GM18508 (cell line): ENCODE data around the gene TLE2.

Experiments used
- ATAC-seq: cut with Tn5 transposase; IDR thresholded peaks from one replicate; pipeline ENCODE4 v1.9.1; 2021; ENCODE audit warnings: moderate number of reproducible peaks; ENCODE audit not compliant: insufficient read depth, unreplicated experiment

The TLE2 gene

GRCh38 chr19:2963122-2963521 is 66.0 kb downstream of the TLE2 start:
- ATAC-seq: no peak

DNA sequence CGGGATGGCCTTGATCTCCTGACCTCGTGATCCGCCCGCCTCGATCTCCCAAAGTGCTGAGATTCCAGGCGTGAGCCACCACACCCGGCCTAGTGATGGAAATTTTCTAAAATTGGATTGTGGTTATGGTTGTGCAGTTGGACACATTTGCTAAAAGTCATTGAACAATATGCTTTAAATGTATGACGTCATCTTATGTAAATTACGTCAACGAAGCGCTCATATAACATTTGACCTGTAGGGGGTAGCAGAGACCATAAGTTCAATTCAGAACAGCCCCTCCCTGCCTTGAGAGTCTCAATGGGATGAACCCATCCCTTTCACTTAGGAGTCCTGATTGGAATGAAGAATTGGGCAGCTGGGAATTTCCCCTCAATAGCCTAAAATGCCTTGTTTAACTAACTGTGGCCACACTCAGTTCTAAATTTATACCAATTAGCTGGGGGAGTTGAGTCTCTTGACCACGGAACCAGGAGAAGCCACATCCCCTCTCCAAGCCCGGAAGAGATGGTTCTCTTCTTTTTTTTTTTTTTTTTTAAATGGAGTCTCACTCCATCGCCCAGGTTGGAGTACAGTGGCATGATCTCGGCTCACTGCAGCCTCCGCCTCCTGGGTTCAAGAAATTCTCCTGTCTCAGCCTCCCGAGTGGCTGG is 66.9 kb downstream of the TLE2 start:
- ATAC-seq: no peak

DNA sequence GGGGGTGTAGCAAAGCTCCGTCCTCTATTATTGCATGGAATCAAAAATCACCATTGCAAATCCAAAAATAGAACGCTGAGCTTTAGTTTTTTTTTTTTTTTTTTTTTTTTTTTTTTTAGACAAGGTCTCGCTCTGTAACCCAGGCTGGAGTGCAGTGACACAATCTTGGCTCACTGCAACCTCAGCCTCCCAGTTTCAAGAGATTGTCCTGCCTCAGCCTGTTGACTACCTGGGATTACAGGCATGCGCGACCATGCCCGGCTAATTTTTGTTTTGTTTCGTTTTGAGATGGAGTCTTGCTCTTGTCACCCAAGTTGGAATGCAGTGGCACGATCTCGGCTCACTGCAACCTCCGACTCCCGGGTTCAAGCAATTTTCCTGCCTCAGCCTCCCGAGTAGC is 69.0 kb downstream of the TLE2 start:
- ATAC-seq: no peak

- no peak for ATAC-seq
Observed at GRCh38 chr19:2957160-2957559, 71.9 kb downstream of the TLE2 start.

- no peak for ATAC-seq
Observed at GRCh38 chr19:2952953-2953481, 76.1 kb downstream of the TLE2 start.

DNA sequence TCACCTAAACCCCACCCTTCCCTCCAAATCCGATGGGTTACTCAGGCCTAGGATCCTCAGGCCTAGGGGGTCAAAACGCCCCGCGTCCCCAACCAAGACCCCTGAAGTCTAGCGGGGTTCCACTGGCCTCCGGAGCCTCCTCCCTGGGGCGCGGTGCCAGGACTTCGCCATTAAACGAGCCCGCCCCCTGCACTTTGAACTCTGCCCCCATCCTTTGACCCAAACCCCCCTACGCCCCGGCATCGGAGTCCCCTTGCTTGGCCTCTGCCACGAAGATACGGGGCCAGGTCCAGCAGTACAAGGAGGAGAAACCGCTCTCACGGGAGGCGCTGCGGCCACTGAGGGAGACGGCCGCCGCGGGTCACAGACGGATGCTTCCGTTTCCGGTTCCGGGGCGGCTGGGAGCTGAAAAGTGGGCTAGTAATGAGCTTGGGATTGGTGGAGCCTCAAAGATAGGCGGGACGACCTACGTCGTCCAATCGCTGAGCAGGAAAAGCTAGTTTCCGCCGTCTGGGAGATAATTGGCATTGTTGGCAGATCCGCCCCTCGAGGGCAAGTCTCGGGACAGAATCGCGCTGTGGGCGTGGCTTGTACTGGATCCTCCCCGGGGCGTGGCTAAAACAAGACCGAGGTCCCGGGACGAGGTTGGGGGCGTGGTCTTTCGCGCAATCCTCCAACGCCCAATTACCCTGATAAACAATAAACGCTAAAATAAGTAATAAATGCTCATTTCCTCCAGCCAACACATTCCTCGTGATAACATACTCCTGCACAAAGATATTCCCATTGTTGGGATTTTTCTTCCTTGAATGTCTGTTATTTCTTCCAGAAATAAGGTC is 78.6 kb downstream of the TLE2 start:
- ATAC-seq: peak; percentile 82

DNA sequence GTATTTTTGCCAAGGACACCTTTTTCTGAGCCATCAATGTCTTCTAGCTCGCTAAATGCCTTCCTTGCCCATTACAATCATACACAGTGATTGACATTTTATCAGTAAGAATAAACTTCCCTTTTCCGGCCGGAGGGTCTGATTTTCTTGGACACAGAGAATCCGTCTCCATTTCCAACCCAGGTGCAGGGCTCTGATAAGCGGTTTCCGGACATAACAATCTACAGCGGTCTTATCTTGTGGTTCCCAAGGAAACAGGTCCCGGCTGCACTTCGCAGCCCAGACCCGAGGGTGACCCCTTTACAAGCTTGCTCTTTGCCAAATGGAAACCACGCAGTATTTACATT is 79.2 kb downstream of the TLE2 start:
- no peak for ATAC-seq
